Transverse colon (tissue), 4 donors: ENCODE results near the gene KCTD21. TPM values are rescaled to one million over a fixed set of nuclear protein-coding genes. Genes with fewer than 3 reads are reported as not detected.

Experiments used
- DNase-seq: peaks from one replicate; pipeline ENCODE4 v3.0.0-alpha.2; 2019
- H3K27ac ChIP-seq, 4 donors: fragments of 200-600 bp; sonication (generic); 2 replicates each; pipeline ENCODE4 v1.5.1; 2016 to 2018; ENCODE audit warnings: inconsistent platforms in 4 of 4
- H3K27me3 ChIP-seq: fragments of 200-600 bp; sonication (generic); 2 replicates; pipeline ENCODE4 v1.5.1; 2017; ENCODE audit warnings: inconsistent platforms
- H3K36me3 ChIP-seq, 4 donors: fragments of 200-600 bp; sonication (generic); 2 replicates each; pipeline ENCODE4 v1.5.1; 2017 to 2019; ENCODE audit warnings: inconsistent platforms in 4 of 4
- H3K4me1 ChIP-seq, 4 donors: fragments of 200-600 bp; sonication (generic); 2 replicates each; pipeline ENCODE4 v1.5.1; 2017 to 2020; ENCODE audit warnings: inconsistent platforms in 4 of 4
- H3K4me3 ChIP-seq, 4 donors: fragments of 200-600 bp; sonication (generic); 1 replicate in 1 of 4; 2 replicates in 3 of 4; pipeline versions ENCODE4 v1.5.1 to v1.6.1; 2017 to 2019; ENCODE audit warnings: inconsistent platforms in 4 of 4
- H3K9me3 ChIP-seq, 2 donors: fragments of 200-600 bp; sonication (generic); 2 replicates each; pipeline ENCODE4 v1.5.1; 2017 to 2019; ENCODE audit warnings: inconsistent platforms in 2 of 2
- EP300 ChIP-seq: sonication (generic); formaldehyde crosslinking; IDR thresholded peaks from one replicate; pipeline ENCODE4 v1.6.1; 2017; ENCODE audit warnings: antibody characterized with exemption, low read depth
- POLR2A ChIP-seq: fragments of 450-650 bp; IDR thresholded peaks from one replicate; pipeline ENCODE4 v1.6.1; 2016; ENCODE audit warnings: antibody characterized with exemption, mild to moderate bottlenecking, moderate library complexity
- POLR2AphosphoS5 ChIP-seq, 3 donors: sonication (generic); formaldehyde crosslinking; IDR thresholded peaks; one replicate each; pipeline ENCODE4 v1.6.1; 2016; ENCODE audit warnings: antibody characterized with exemption in 3 of 3
- WGBS, 2 donors: methylation state at CpG; one replicate each; pipeline ENCODE4 v1.1.5; 2018; ENCODE audit warnings: low coverage in 1 of 2; 5-methylcytosine and 5-hydroxymethylcytosine counted together
- in situ Hi-C, 4 donors: fragments of 200-750 bp; cut with MboI; loops; one replicate each; pipeline versions ENCODE4 v1.15.0 to v1.15.1; 2017; ENCODE audit warnings: low sequenced_read_pairs in 3 of 4, low pct_ligation_motif_present in 1 of 4, low pct_unique_long_range_greater_than_20kb in 1 of 4
- intact Hi-C: fragments of 100-400 bp; cut with DNase I; formaldehyde crosslinking; loops from one replicate; pipeline ENCODE4 v1.15.1; 2023; ENCODE audit warnings: low total_unique reads
- total RNA-seq, 4 donors: library from RNA; depleted of rRNA; stranded (reverse); fragments of >200 nt; gene quantifications; one replicate each; pipeline ENCODE4 v1.1.0, GENCODE V29; 2016
- TF ChIP-seq, protein P1 (sequence below), 5 experiments: fragments of 200-600 bp in 3 of 5; fragments of 450-650 bp in 2 of 5; sonication (generic) in 3 of 5; IDR thresholded peaks; 1 replicate in 2 of 5; 2 replicates in 3 of 5; pipeline ENCODE4 v1.5.1; 2016 to 2017; ENCODE audit warnings: antibody characterized with exemption in 5 of 5, inconsistent platforms in 3 of 5, mild to moderate bottlenecking in 2 of 5, moderate library complexity in 1 of 5

KCTD21 gene
- total RNA-seq, 4 donors from 2014 or later, result 10.9 to 55.0 (median 29.2) TPM

DNA sequence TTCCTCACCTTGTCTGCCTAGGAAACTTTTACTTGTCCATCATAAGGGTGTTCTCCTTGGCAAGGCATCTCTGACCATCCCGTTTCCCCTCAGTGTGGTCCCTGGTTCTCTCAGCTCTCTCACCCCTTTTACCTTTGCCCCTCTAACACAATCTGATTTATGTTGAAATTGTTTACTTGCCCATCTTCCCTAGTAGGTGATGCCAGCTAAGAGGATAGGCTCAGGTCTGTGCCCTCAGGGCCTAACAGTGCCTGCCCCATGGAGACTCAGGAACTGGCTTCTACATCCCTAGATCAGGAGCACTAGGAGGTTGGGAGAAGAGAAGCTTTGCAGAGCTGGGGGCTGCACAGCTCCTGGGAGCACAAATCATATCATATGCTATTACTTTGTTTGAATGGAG, 27.9 kb downstream of the KCTD21 start:
- no peak for DNase-seq
- no peak for TF ChIP-seq EP300
- no peak for TF ChIP-seq POLR2AphosphoS5 (IDR thresholded peaks at IDR 0.05)
- TF ChIP-seq, protein P1, sequence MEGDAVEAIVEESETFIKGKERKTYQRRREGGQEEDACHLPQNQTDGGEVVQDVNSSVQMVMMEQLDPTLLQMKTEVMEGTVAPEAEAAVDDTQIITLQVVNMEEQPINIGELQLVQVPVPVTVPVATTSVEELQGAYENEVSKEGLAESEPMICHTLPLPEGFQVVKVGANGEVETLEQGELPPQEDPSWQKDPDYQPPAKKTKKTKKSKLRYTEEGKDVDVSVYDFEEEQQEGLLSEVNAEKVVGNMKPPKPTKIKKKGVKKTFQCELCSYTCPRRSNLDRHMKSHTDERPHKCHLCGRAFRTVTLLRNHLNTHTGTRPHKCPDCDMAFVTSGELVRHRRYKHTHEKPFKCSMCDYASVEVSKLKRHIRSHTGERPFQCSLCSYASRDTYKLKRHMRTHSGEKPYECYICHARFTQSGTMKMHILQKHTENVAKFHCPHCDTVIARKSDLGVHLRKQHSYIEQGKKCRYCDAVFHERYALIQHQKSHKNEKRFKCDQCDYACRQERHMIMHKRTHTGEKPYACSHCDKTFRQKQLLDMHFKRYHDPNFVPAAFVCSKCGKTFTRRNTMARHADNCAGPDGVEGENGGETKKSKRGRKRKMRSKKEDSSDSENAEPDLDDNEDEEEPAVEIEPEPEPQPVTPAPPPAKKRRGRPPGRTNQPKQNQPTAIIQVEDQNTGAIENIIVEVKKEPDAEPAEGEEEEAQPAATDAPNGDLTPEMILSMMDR (IDR thresholded peaks at IDR 0.05), result no peak
- no peak for TF ChIP-seq POLR2A
- Histone ChIP-seq H3K9me3 (no peaks in the 10 kb centered on the region), H3K4me3 (no peak overlapping the region), H3K27ac (no peak overlapping the region), H3K4me1 (peaks cover 0 to 10% (median 2%) of the 10 kb centered on the region in 4 donors), H3K27me3 (no peaks in the 10 kb centered on the region), H3K36me3 (no peaks in the 10 kb centered on the region)
- 83 to 91% methylated on average over 1 of the region's 1 CpG for WGBS, 2 donors
- in situ Hi-C loops (no loop called here), intact Hi-C loops (no loop called here)

DNA sequence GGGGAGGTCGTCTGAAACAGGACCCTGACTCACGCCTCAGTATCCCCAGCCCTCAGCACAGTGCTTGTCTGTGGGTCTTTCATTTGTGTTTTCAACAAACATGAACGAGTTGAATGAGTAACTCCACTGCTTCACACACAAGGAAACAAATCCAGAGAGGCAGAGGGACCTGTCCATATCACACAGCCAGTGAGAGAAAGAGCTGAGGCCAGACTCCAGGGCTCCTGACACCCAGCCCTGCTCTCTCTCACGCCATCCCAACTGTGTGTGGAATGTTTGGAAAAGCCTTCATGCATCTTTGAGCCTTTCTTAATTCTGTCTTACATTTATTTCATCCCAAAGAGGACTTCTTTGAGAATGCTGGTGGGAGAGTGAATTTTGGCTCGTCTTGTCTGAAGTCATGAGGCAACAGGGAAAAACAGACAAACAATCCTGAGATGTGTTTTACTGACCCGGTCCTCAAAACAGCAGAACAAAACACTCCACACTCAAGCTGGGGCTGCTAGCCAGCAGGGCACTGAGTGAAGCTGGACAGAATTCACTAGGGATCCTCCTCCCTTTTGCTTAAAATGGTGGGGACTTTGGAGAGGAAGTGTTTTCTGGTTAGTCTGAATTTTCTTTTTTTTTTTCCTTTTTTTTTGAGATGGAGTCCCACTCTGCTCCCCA, 29.3 kb downstream of the KCTD21 start:
- Histone ChIP-seq H3K27ac (peak overlapping the region in 2 of 4 donors; percentile 1 to 65), H3K27me3 (no peaks in the 10 kb centered on the region), H3K4me1 (peaks cover 0 to 10% (median 2%) of the 10 kb centered on the region in 4 donors), H3K9me3 (no peaks in the 10 kb centered on the region), H3K4me3 (no peak overlapping the region), H3K36me3 (no peaks in the 10 kb centered on the region)
- DNase-seq, result no peak
- 59% methylated on average over 6 of the region's 6 CpGs; no CpG with 5 or more reads in 1 of the 2 donors for WGBS, 2 donors
- intact Hi-C loops (no loop called here), in situ Hi-C loops (no loop called here)
- TF ChIP-seq EP300 (no peak), POLR2A (no peak), POLR2AphosphoS5 (IDR thresholded peaks at IDR 0.05) (no peak)
- TF ChIP-seq, protein P1 (IDR thresholded peaks at IDR 0.05), result no peak

GRCh38 chr11:78156127-78156844, 32.1 kb downstream of the KCTD21 start:
- H3K27me3 ChIP-seq, result no peaks in the 10 kb centered on the region
- no peaks in the 10 kb centered on the region for H3K9me3 ChIP-seq
- peaks cover 0 to under 1% (median 0%) of the 10 kb centered on the region in 4 donors for H3K4me1 ChIP-seq
- in situ Hi-C loops, result no loop called here
- TF ChIP-seq POLR2AphosphoS5 (IDR thresholded peaks at IDR 0.05) (no peak), EP300 (no peak), POLR2A (no peak)
- TF ChIP-seq, protein P1 (IDR thresholded peaks at IDR 0.05), result no peak
- intact Hi-C loops, result no loop called here
- no peak for DNase-seq
- no peak overlapping the region for H3K4me3 ChIP-seq
- 66 to 88% methylated on average over 2 to 6 of the region's 6 CpGs for WGBS, 2 donors
- H3K36me3 ChIP-seq, result no peaks in the 10 kb centered on the region
- no peak overlapping the region for H3K27ac ChIP-seq

GRCh38 chr11:78151804-78152203, 36.6 kb downstream of the KCTD21 start:
- in situ Hi-C loops (no loop called here), intact Hi-C loops (loop anchor here (5.0 kb wide), 1 partner anchor 35 kb away; the partner anchor contains the start of genes KCTD21 and USP35)
- no peak for DNase-seq
- Histone ChIP-seq H3K36me3 (no peaks in the 10 kb centered on the region), H3K27me3 (no peaks in the 10 kb centered on the region), H3K9me3 (no peaks in the 10 kb centered on the region), H3K4me3 (no peak overlapping the region), H3K4me1 (no peaks in the 10 kb centered on the region), H3K27ac (no peak overlapping the region)
- TF ChIP-seq POLR2AphosphoS5 (IDR thresholded peaks at IDR 0.05) (no peak), POLR2A (no peak), EP300 (no peak)
- TF ChIP-seq, protein P1 (IDR thresholded peaks at IDR 0.05), result no peak
